ENCODE results near the gene GPHN. TPM values are rescaled to one million over a fixed set of nuclear protein-coding genes. Genes with fewer than 3 reads are reported as not detected.

GPHN gene
- polyA plus RNA-seq, 2 of the 4 experiments (the other 2 are of a cell fraction): 12.7 to 15.5 TPM

GRCh38 chr14:66959437-66960050, 451.6 kb downstream of the GPHN start:
- Histone ChIP-seq H3K4me2 (no peak overlapping the region), H3K4me3 (no peak overlapping the region), H3K9me3 (peaks cover 23% of the 10 kb centered on the region; the same call in 2 of the 3 replicates), H3K4me1 (no peaks in the 10 kb centered on the region), H3K27ac (no peak overlapping the region)
- DNase-seq (ENCODE audit: low read depth in 1 of 2, low spot score in 1 of 2) (no peak), ATAC-seq (no peak), FAIRE-seq (no peak)
- WGBS (ENCODE audit: missing lambda C conversion rate): 57% methylated on average over 3 of the region's 3 CpGs
- ChIA-PET POLR2A (no interaction called here), CTCF (no interaction called here)
- TF ChIP-seq CEBPB (IDR thresholded peaks at IDR 0.05): no peak

- CTCF ChIA-PET: no interaction called here
- TF ChIP-seq, protein P1, sequence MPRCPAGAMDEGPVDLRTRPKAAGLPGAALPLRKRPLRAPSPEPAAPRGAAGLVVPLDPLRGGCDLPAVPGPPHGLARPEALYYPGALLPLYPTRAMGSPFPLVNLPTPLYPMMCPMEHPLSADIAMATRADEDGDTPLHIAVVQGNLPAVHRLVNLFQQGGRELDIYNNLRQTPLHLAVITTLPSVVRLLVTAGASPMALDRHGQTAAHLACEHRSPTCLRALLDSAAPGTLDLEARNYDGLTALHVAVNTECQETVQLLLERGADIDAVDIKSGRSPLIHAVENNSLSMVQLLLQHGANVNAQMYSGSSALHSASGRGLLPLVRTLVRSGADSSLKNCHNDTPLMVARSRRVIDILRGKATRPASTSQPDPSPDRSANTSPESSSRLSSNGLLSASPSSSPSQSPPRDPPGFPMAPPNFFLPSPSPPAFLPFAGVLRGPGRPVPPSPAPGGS (IDR thresholded peaks at IDR 0.05): no peak
- no peak for TF ChIP-seq ELK1 (IDR thresholded peaks at IDR 0.05; ENCODE audit: low read depth, low read length)
- TF ChIP-seq PHF8 (IDR thresholded peaks at IDR 0.05; ENCODE audit: borderline replicate concordance, low read depth): no peak
- TF ChIP-seq KDM5A (IDR thresholded peaks at IDR 0.05): no peak
- TF ChIP-seq, protein P2, sequence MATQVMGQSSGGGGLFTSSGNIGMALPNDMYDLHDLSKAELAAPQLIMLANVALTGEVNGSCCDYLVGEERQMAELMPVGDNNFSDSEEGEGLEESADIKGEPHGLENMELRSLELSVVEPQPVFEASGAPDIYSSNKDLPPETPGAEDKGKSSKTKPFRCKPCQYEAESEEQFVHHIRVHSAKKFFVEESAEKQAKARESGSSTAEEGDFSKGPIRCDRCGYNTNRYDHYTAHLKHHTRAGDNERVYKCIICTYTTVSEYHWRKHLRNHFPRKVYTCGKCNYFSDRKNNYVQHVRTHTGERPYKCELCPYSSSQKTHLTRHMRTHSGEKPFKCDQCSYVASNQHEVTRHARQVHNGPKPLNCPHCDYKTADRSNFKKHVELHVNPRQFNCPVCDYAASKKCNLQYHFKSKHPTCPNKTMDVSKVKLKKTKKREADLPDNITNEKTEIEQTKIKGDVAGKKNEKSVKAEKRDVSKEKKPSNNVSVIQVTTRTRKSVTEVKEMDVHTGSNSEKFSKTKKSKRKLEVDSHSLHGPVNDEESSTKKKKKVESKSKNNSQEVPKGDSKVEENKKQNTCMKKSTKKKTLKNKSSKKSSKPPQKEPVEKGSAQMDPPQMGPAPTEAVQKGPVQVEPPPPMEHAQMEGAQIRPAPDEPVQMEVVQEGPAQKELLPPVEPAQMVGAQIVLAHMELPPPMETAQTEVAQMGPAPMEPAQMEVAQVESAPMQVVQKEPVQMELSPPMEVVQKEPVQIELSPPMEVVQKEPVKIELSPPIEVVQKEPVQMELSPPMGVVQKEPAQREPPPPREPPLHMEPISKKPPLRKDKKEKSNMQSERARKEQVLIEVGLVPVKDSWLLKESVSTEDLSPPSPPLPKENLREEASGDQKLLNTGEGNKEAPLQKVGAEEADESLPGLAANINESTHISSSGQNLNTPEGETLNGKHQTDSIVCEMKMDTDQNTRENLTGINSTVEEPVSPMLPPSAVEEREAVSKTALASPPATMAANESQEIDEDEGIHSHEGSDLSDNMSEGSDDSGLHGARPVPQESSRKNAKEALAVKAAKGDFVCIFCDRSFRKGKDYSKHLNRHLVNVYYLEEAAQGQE (IDR thresholded peaks at IDR 0.05): no peak
- no peak for TF ChIP-seq RFX5 (IDR thresholded peaks at IDR 0.05)
- TF ChIP-seq SMC3 (IDR thresholded peaks at IDR 0.05): no peak
- no peak for TF ChIP-seq HDAC2 (IDR thresholded peaks at IDR 0.05)
- TF ChIP-seq NR3C1 (IDR thresholded peaks at IDR 0.05): no peak
- TF ChIP-seq CHD2 (IDR thresholded peaks at IDR 0.05; ENCODE audit: low read length, partially characterized antibody): no peak
- TF ChIP-seq FOXS1 (CRISPR knock-in tag; IDR thresholded peaks at IDR 0.05): no peak
- no peak for TF ChIP-seq FOSL2 (IDR thresholded peaks at IDR 0.05)
- no peak for TF ChIP-seq FOSL2 (CRISPR knock-in tag; IDR thresholded peaks at IDR 0.05)
- no peak for TF ChIP-seq NFE2L2 (conservative IDR thresholded peaks at IDR 0.05; ENCODE audit: low read length)
- no peak for TF ChIP-seq CHD4 (IDR thresholded peaks at IDR 0.05; ENCODE audit: borderline replicate concordance)
- TF ChIP-seq CEBPB (IDR thresholded peaks at IDR 0.05): no peak
- TF ChIP-seq RCOR1 (IDR thresholded peaks at IDR 0.05; ENCODE audit: low read depth, low read length): no peak
- no peak for TF ChIP-seq MAFK (IDR thresholded peaks at IDR 0.05; ENCODE audit: partially characterized antibody)
- TF ChIP-seq JUN (IDR thresholded peaks at IDR 0.05): no peak
- FAIRE-seq (no peak), ATAC-seq (no peak), DNase-seq (ENCODE audit: low read depth in 1 of 2, low spot score in 1 of 2) (no peak)
- Histone ChIP-seq H3K4me2 (no peak overlapping the region), H3K4me1 (no peaks in the 10 kb centered on the region), H3K4me3 (no peak overlapping the region), H3K9me3 (no peaks in the 10 kb centered on the region), H3K27ac (no peak overlapping the region)
- POLR2A ChIA-PET: no interaction called here
These were observed 457.9 kb downstream of the GPHN start for GRCh38 chr14:66965831-66966230.

DNA sequence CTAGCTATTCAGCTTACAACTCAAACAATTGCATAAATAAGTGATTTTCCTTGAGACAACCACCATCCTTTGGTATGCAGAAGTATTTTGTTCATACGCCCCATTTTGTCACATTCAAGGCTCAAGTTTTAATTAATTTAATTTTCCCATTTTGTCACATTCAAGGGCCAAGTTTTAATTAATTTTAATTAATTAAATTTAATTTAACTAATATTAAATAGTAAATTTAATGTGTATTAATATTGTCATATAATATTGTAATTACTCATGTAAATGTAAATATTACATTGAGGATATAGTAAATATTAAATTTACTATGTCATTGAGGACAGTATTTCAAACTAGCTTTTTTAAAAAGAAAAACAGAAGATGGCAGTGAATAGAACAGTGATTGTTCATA, 464.5 kb downstream of the GPHN start:
- DNase-seq (ENCODE audit: low read depth in 1 of 2, low spot score in 1 of 2) (no peak), ATAC-seq (no peak), FAIRE-seq (no peak)
- 87% methylated on average over 1 of the region's 1 CpG for WGBS (ENCODE audit: missing lambda C conversion rate)
- TF ChIP-seq ZC3H11A (IDR thresholded peaks at IDR 0.05): no peak
- no peak for TF ChIP-seq EP300 (IDR thresholded peaks at IDR 0.05)
- H3K27ac ChIP-seq: no peak overlapping the region
- H3K4me1 ChIP-seq: peaks cover 4% of the 10 kb centered on the region; the same call in 1 of the 3 replicates
- no peak overlapping the region for H3K4me3 ChIP-seq
- ChIA-PET CTCF (no interaction called here), POLR2A (no interaction called here)
- no peaks in the 10 kb centered on the region for H3K9me3 ChIP-seq
- no peak overlapping the region for H3K4me2 ChIP-seq

Measured in A549 (cell line).